GM21723 (cell line): Measurements from ENCODE around the gene PHACTR4.
"Not testable (repeated sequence)": the region's sequence is repeated elsewhere in the genome, so short reads cannot be mapped to it uniquely, and the experiment has no call there.

ENCODE experiments used
- ATAC-seq: cut with Tn5 transposase; IDR thresholded peaks from one replicate; pipeline ENCODE4 v1.9.1; 2021; ENCODE audit warnings: mild to moderate bottlenecking, moderate library complexity; ENCODE audit not compliant: unreplicated experiment

The PHACTR4 gene

GRCh38 chr1:28369371-28370238 is at the start of gene PHACTR4:
PHACTR4 (plus strand) TSS chr1:28369740; CDS start chr1:28407448, 37,708 bp downstream.
- peak; percentile 85 for ATAC-seq

GRCh38 chr1:28322194-28322593 is 47.3 kb upstream of the PHACTR4 start:
- no peak for ATAC-seq

GRCh38 chr1:28323720-28324119 is 45.8 kb upstream of the PHACTR4 start:
- ATAC-seq = no peak

DNA sequence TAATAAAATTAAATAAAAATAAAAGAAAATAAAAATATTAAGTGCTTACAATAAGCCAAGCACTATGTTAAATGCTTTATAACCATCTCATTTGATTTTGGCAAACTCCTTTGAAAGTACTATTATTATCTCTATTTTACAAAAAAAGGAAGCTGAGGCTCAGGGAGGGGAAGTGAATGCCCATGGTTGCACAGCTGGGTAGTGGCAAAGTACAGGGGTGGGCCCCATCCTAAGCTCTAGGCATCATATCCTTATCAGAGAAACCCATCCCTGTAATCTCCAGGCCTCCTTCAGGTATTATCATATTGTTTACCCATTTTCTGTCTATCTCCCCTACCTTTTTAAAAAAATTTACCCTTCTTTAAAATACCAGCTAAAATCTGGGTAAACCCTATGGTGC is 43.0 kb upstream of the PHACTR4 start:
- no peak for ATAC-seq

GRCh38 chr1:28326984-28327383 is 42.6 kb upstream of the PHACTR4 start:
- ATAC-seq = no peak

GRCh38 chr1:28327431-28327830 is 42.1 kb upstream of the PHACTR4 start:
- ATAC-seq = not testable (repeated sequence)

- no peak for ATAC-seq
These were observed 41.3 kb upstream of the PHACTR4 start for GRCh38 chr1:28328228-28328648.

DNA sequence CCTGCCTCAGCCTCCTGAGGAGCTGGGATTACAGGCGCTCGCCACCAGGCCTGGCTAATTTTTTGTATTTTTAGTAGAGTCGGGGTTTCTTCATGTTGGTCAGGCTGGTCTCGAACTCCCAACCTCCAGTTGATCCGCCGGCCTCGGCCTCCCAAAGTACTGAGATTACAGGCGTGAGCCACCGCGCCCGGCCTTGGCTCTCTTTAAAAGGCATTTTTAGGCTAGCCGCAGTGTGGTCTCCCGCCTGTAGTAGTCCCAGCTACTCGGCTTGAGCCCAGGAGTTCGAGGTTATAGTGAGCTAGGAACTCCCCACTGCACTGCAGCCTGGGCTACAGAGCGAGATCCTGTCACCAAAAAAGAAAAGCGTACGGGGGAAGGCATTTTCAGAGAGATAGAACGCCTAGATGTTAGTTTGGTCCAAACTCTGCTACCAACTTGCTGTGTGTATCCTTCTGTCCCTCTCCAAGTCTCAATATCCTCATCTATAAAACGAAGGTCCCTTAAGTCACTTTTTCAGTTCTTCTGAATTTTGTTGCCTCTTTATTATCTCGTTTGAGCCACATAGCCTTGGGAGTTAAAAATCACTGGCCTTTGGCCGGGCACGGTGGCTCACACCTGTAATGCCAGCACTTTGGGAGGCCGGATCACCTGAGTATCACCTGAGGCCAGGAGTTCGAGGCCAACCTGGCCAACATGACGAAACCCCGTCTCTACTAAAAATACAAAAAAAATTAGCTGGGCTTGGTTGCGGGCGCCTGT is 40.0 kb upstream of the PHACTR4 start:
- no peak for ATAC-seq

GRCh38 chr1:28338897-28339296 is 30.6 kb upstream of the PHACTR4 start:
- no peak for ATAC-seq

DNA sequence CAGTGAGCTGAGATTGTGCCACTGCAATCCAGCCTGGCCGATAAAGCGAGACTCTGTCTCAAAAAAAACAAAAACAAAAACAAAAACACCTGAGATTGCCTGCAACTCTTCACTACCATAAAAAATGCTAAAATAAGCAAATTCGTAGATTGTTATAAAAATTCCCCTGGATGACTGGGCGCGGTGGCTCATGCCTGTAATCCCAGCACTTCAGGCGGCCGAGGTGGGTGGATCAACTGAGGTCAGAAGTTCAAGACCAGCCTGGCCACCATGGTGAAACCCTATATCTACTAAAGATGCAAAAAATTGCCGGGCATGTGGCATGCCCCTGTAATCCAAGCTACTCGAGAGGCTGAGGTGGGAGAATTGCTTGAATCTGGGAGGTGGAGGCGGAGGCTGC is 30.0 kb upstream of the PHACTR4 start:
- no peak for ATAC-seq

- no peak for ATAC-seq
These were observed 29.1 kb upstream of the PHACTR4 start for GRCh38 chr1:28340221-28340974.

GRCh38 chr1:28341591-28341990 is 27.9 kb upstream of the PHACTR4 start:
- ATAC-seq = no peak

DNA sequence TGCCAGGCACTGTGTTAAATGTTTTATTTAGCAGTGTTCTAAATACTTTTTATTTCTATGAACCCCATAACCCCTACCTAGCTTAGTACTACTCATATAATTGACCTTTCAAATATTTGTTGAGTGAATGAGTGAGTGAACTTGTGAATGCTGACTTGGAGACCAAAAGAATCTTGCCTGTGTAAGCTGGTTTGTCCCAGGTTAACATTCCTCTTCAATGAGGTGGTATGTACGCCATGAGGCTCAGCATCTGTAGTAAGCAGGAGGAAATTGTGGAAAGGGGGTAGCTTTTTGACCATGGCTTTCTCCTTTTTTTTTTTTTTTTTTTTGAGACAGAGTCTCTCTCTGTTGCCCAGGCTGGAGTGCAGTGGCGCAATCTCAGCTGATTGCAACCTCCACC is 26.1 kb upstream of the PHACTR4 start:
- ATAC-seq = no peak

DNA sequence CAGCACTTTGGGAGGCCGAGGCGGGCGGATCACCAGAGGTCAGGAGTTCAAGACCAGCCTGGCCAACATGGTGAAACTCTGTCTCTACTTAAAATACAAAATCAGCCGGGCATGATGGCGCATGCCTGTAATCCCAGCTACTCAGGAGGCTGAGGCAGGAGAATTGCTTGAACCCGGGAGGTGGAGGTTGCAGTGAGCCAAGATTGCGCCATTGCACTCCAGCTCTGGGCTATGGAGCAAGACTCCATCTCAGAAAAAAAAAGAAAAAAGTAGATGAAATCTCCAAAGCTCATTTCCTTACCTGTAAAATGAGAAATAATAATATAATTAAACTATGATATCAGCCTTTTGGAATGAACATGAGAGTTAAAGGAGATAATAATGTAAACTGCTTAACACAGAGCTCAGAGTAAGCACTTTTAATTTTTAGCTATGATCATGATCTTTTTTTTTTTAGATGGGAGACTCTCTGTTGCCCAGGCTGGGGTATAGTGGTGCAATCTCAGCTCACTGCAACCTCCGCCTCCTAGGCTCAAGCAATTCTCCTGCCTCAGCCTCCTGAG is 16.2 kb upstream of the PHACTR4 start:
- not testable (repeated sequence) for ATAC-seq

DNA sequence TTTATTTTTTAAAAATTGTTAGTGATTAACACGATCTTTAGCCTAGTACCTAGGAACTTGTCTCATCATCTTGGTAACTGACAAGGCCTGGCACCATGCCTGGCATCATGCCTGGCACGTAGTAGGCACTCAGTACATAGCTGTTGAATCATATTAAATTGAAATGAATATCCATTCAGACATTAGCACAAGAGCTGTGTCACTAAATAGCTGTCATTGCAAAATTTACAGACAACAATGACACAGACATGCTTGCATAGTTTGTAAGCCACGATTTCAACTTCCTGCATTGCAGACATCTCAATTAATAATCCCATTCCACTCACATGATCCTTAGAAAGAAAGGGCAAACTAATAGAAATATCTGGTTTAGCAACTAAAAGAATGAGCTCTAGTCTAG is 15.4 kb upstream of the PHACTR4 start:
- ATAC-seq = no peak

DNA sequence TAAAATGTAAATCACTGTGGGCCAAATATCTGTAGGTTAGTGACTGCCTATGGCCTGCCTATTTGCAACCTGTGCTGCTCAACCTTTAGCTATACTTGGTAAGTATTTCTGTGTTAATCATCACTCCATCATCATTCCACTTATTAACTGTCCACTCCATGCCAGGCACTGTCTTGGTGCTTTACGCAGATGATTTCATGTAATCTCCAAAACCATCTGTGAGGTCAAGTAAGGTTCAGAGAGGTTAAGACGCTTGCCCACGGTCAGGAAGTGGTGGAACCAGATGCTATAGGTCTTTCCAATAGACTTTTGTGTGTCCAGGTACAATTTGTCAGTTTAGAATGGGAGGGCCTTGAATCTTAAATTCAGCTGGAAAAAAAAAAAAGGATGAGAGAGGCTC is 10.8 kb upstream of the PHACTR4 start:
- ATAC-seq = no peak

GRCh38 chr1:28359592-28360239 is 9.8 kb upstream of the PHACTR4 start:
- ATAC-seq = no peak

- no peak for ATAC-seq
These were observed 4.7 kb upstream of the PHACTR4 start for GRCh38 chr1:28364888-28365287.

DNA sequence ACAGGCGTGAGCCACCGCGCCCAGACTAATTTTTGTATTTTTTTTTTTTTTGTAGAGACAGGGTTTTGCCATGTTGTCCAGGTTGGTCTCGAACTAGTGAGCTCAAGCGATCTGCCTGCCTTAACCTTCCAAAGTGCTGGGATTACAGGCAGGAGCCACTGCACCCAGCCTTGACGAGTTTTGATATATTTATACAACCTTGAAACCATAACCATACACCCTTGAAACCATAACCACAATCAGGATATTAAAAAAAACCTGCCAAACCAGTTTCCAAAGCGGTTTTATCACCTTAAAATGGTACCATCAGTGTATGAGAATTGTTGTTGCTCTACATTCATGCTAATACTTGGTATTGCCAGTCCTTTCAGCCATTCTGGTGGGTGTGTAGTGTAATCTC is 3.7 kb upstream of the PHACTR4 start:
- no peak for ATAC-seq

GRCh38 chr1:28368608-28369007 is 932 bp upstream of the PHACTR4 start:
- not testable (repeated sequence) for ATAC-seq
